Fibroblast of lung (primary cell): ENCODE data around the gene KATNAL2. TPM values are rescaled to one million over a fixed set of nuclear protein-coding genes. Genes with fewer than 3 reads are reported as not detected.

Experiments
- DNase-seq, 2 donors: peaks; one replicate each; pipeline versions ENCODE4 v3.0.0 to v3.0.0-alpha.2; 2010; ENCODE audit warnings: low read depth in 2 of 2
- H2AFZ ChIP-seq: 2 replicates; pipeline ENCODE4 v1.5.1; 2012; ENCODE audit warnings: low read length, control low read depth, inconsistent platforms
- H3K27ac ChIP-seq: 2 replicates; pipeline ENCODE4 v1.5.1; 2011; ENCODE audit warnings: low read length, control low read depth; ENCODE audit not compliant: insufficient read depth
- H3K27me3 ChIP-seq: 2 replicates; pipeline ENCODE4 v1.5.1; 2011; ENCODE audit warnings: mild to moderate bottlenecking, low read length; ENCODE audit not compliant: control insufficient read depth, insufficient read depth
- H3K36me3 ChIP-seq: 2 replicates; pipeline ENCODE4 v1.5.1; 2011; ENCODE audit warnings: low read length; ENCODE audit not compliant: control insufficient read depth, insufficient read depth
- H3K4me1 ChIP-seq: 2 replicates; pipeline ENCODE4 v1.5.1; 2011; ENCODE audit warnings: low read length; ENCODE audit not compliant: control insufficient read depth, insufficient read depth; ENCODE audit errors: extremely low read depth
- H3K4me2 ChIP-seq: 2 replicates; pipeline ENCODE4 v1.5.1; 2011; ENCODE audit warnings: low read length, control low read depth; ENCODE audit not compliant: insufficient read depth; ENCODE audit errors: extremely low read depth
- H3K4me3 ChIP-seq, 4 experiments: fragments of 200-600 bp in 1 of 4; sonication (generic) in 1 of 4; replicated peaks in 1 of 4; 2 replicates each; pipeline ENCODE4 v1.5.1; 2011 to 2016; ENCODE audit warnings: low read length in 4 of 4, low read depth in 3 of 4, mild to moderate bottlenecking in 3 of 4, control low read depth in 2 of 4, inconsistent platforms in 1 of 4, mixed read lengths in 1 of 4; ENCODE audit not compliant: insufficient read depth in 1 of 4; ENCODE audit errors: control extremely low read depth in 1 of 4
- H3K79me2 ChIP-seq: 2 replicates; pipeline ENCODE4 v1.5.1; 2012; ENCODE audit warnings: mild to moderate bottlenecking, low read length, inconsistent platforms; ENCODE audit not compliant: control insufficient read depth, insufficient read depth
- H3K9ac ChIP-seq: 2 replicates; pipeline ENCODE4 v1.5.1; 2011; ENCODE audit warnings: mild to moderate bottlenecking, low read length, control low read depth; ENCODE audit not compliant: insufficient read depth
- H3K9me3 ChIP-seq: 2 replicates; pipeline ENCODE4 v1.5.1; 2012; ENCODE audit warnings: low read depth, low read length; ENCODE audit not compliant: control insufficient read depth, insufficient read depth
- H4K20me1 ChIP-seq: 2 replicates; pipeline ENCODE4 v1.5.1; 2011; ENCODE audit warnings: low read length; ENCODE audit not compliant: control insufficient read depth, insufficient read depth; ENCODE audit errors: extremely low read depth
- CTCF ChIP-seq, 2 donors: IDR thresholded peaks in 1 of 2; conservative IDR thresholded peaks in 1 of 2; 1 replicate in 1 of 2; 2 replicates in 1 of 2; pipeline ENCODE4 v1.5.1; 2011 to 2012; ENCODE audit warnings: low read length in 2 of 2, control low read depth in 1 of 2, inconsistent platforms in 1 of 2, low read depth in 1 of 2, mild to moderate bottlenecking in 1 of 2
- EZH2 ChIP-seq: IDR thresholded peaks from 2 replicates; pipeline ENCODE4 v1.5.1; 2012; ENCODE audit warnings: low read length, control low read depth, mild to moderate bottlenecking; ENCODE audit errors: missing control alignments
- polyA plus RNA-seq, 2 donors: library from polyadenylated mRNA; depleted of rRNA in 1 of 2; stranded (reverse) in 1 of 2; unstranded in 1 of 2; fragments of >200 nt; gene quantifications; 2 replicates each; pipeline ENCODE4 v1.2.1, GENCODE V29; 2011 to 2012; ENCODE audit warnings: missing spikeins in 1 of 2
- total RNA-seq: library from RNA; depleted of rRNA; stranded (reverse); fragments of >200 nt; gene quantifications from 2 replicates; pipeline ENCODE4 v1.2.1, GENCODE V29; 2014

KATNAL2 gene
- total and polyA plus RNA-seq, 2 donors (not counting 1 experiment from before 2014, with no cell fraction given): 1.8 to 3.8 TPM

GRCh38 chr18:46888965-46889364 is 28.4 kb upstream of the KATNAL2 start:
- DNase-seq: no peak
- H3K4me2 ChIP-seq: no peak overlapping the region
- H3K9me3 ChIP-seq: peaks cover 3% of the 10 kb centered on the region
- H3K4me3 ChIP-seq: no peak overlapping the region
- no peaks in the 10 kb centered on the region for H3K27me3 ChIP-seq
- H4K20me1 ChIP-seq: no peaks in the 10 kb centered on the region
- no peak overlapping the region for H2AFZ ChIP-seq
- TF ChIP-seq CTCF (conservative IDR thresholded peaks at IDR 0.05 in 1 of 2, IDR thresholded peaks at IDR 0.05 in 1 of 2; ENCODE audit: low read depth in 1 of 2, low read length in 2 of 2): no peak
- TF ChIP-seq EZH2: no peak
- no peaks in the 10 kb centered on the region for H3K4me1 ChIP-seq
- no peak overlapping the region for H3K9ac ChIP-seq
- no peaks in the 10 kb centered on the region for H3K36me3 ChIP-seq
- no peak overlapping the region for H3K27ac ChIP-seq
- peaks cover 3% of the 10 kb centered on the region for H3K79me2 ChIP-seq

GRCh38 chr18:46891742-46892214 is 25.6 kb upstream of the KATNAL2 start:
- Histone ChIP-seq H2AFZ (no peak overlapping the region), H3K4me2 (no peak overlapping the region), H3K9ac (no peak overlapping the region), H4K20me1 (no peaks in the 10 kb centered on the region), H3K4me3 (no peak overlapping the region), H3K27me3 (no peaks in the 10 kb centered on the region), H3K79me2 (peaks cover 3% of the 10 kb centered on the region), H3K9me3 (peaks cover 3% of the 10 kb centered on the region), H3K27ac (no peak overlapping the region), H3K4me1 (no peaks in the 10 kb centered on the region), H3K36me3 (no peaks in the 10 kb centered on the region)
- no peak for TF ChIP-seq EZH2
- no peak for TF ChIP-seq CTCF (conservative IDR thresholded peaks at IDR 0.05 in 1 of 2, IDR thresholded peaks at IDR 0.05 in 1 of 2; ENCODE audit: low read depth in 1 of 2, low read length in 2 of 2)
- no peak for DNase-seq

- Histone ChIP-seq H3K4me3 (no peak overlapping the region), H3K9me3 (peaks cover 3% of the 10 kb centered on the region), H3K27ac (no peak overlapping the region), H2AFZ (no peak overlapping the region), H3K27me3 (no peaks in the 10 kb centered on the region), H3K4me1 (no peaks in the 10 kb centered on the region), H3K36me3 (no peaks in the 10 kb centered on the region), H3K9ac (no peak overlapping the region), H3K79me2 (peaks cover 3% of the 10 kb centered on the region), H3K4me2 (no peak overlapping the region), H4K20me1 (no peaks in the 10 kb centered on the region)
- TF ChIP-seq CTCF (conservative IDR thresholded peaks at IDR 0.05 in 1 of 2, IDR thresholded peaks at IDR 0.05 in 1 of 2; ENCODE audit: low read depth in 1 of 2, low read length in 2 of 2) (no peak), EZH2 (no peak)
- no peak for DNase-seq
These were observed 24.6 kb upstream of the KATNAL2 start for GRCh38 chr18:46892842-46893241.
